ENCODE measurements around the gene EIF5A. TPM values are rescaled to one million over a fixed set of nuclear protein-coding genes. Genes with fewer than 3 reads are reported as not detected.

The EIF5A gene
- total and polyA plus RNA-seq, 8 donors, result 213 to 622 (median 264) TPM

- peaks cover 10 to 49% of the 10 kb centered on the region in 2 donors for H3K27me3 ChIP-seq
- H3K4me3 ChIP-seq, result peak overlapping the region; percentile 56 to 59
- peak overlapping the region in 1 of 2 donors; percentile 88 for H3K27ac ChIP-seq
- TF ChIP-seq CTCF (IDR thresholded peaks at IDR 0.05), result no peak
- DNase-seq (peak in 1 of 4 donors; percentile 25), ATAC-seq (no peak)
- intact Hi-C loops (cut with DNase I), result no loop called here
- peaks cover 3 to 46% of the 10 kb centered on the region in 2 donors for H3K4me1 ChIP-seq
- H3K36me3 ChIP-seq, result peaks cover 0 to 53% of the 10 kb centered on the region in 2 donors
- no peaks in the 10 kb centered on the region for H3K9me3 ChIP-seq
Measured at GRCh38 chr17:7260151-7260550, 47.3 kb upstream of the EIF5A start.

GRCh38 chr17:7260651-7261378 lies 46.6 kb upstream of the EIF5A start:
- H3K9me3 ChIP-seq, result no peaks in the 10 kb centered on the region
- H3K4me1 ChIP-seq, result peaks cover 3 to 46% of the 10 kb centered on the region in 2 donors
- ATAC-seq (peak; percentile 68), DNase-seq (peak in 3 of 4 donors; percentile 67 to 93 (median 83))
- intact Hi-C loops (cut with DNase I), result no loop called here
- no peak for TF ChIP-seq CTCF (IDR thresholded peaks at IDR 0.05)
- peak overlapping the region; percentile 56 to 59 for H3K4me3 ChIP-seq
- peaks cover 0 to 46% of the 10 kb centered on the region in 2 donors for H3K36me3 ChIP-seq
- peaks cover 10 to 55% of the 10 kb centered on the region in 2 donors for H3K27me3 ChIP-seq
- H3K27ac ChIP-seq, result peak overlapping the region; percentile 86 to 88

- Histone ChIP-seq H3K36me3 (peaks cover 0 to 38% of the 10 kb centered on the region in 2 donors), H3K27ac (peak overlapping the region; percentile 86 to 88), H3K27me3 (peaks cover 10 to 58% of the 10 kb centered on the region in 2 donors), H3K4me1 (peaks cover 3 to 46% of the 10 kb centered on the region in 2 donors), H3K4me3 (peak overlapping the region; percentile 56 to 59), H3K9me3 (no peaks in the 10 kb centered on the region)
- DNase-seq (peak in 1 of 4 donors; percentile 82), ATAC-seq (peak; percentile 2)
- TF ChIP-seq CTCF (IDR thresholded peaks at IDR 0.05), result no peak
- intact Hi-C loops (cut with DNase I), result no loop called here
Measured at GRCh38 chr17:7261379-7262191, 45.8 kb upstream of the EIF5A start.

- Histone ChIP-seq H3K27me3 (peaks cover 10 to 58% of the 10 kb centered on the region in 2 donors), H3K4me1 (peaks cover 3 to 46% of the 10 kb centered on the region in 2 donors), H3K27ac (peak within 1 kb of the TSS; percentile 86 to 88), H3K4me3 (peak within 1 kb of the TSS; percentile 56 to 59), H3K36me3 (peaks cover 0 to 30% of the 10 kb centered on the region in 2 donors), H3K9me3 (no peaks in the 10 kb centered on the region)
- DNase-seq (peak in 3 of 4 donors; percentile 89 to 93 (median 90)), ATAC-seq (peak; percentile 79)
- intact Hi-C loops (cut with DNase I), result no loop called here
- no peak for TF ChIP-seq CTCF (IDR thresholded peaks at IDR 0.05)
Measured at GRCh38 chr17:7262192-7262934, 45.1 kb upstream of the EIF5A start, which contains the start of gene CLDN7. Gene CLDN7 (minus strand): TSS chr17:7262478. CDS start chr17:7262043, 435 bp downstream.

Data from left lung (tissue), 10 donors.